Central memory CD8-positive, alpha-beta T cell (primary cell): Measurements from ENCODE around the gene HINFP.

Source experiments
- ATAC-seq: fragments of 150-1000 bp; cut with Tn5 transposase; replicated peaks from 2 replicates; pipeline ENCODE4 v1.10.0; 2022; ENCODE audit warnings: mild to moderate bottlenecking, moderate FRiP score, moderate number of reproducible peaks; ENCODE audit not compliant: poor library complexity, severe bottlenecking; ENCODE audit errors: extremely low read depth
- DNase-seq, 2 donors: peaks; one replicate each; pipeline ENCODE4 v3.0.0; 2021; ENCODE audit warnings: low spot score in 2 of 2
- H3K27ac Mint-ChIP-seq: one replicate; pipeline ENCODE4 v1.8.0; 2022; ENCODE audit warnings: low read depth, mild to moderate bottlenecking, moderate library complexity, mixed read lengths
- H3K27me3 Mint-ChIP-seq: one replicate; pipeline ENCODE4 v1.8.0; 2022; ENCODE audit warnings: mixed read lengths
- H3K36me3 Mint-ChIP-seq: one replicate; pipeline ENCODE4 v1.8.0; 2022; ENCODE audit warnings: mild to moderate bottlenecking, moderate library complexity, mixed read lengths; ENCODE audit not compliant: insufficient read depth
- H3K4me1 Mint-ChIP-seq: one replicate; pipeline ENCODE4 v1.8.0; 2022; ENCODE audit warnings: mixed read lengths
- H3K4me3 Mint-ChIP-seq: one replicate; pipeline ENCODE4 v1.8.0; 2022; ENCODE audit warnings: mild to moderate bottlenecking, moderate library complexity, mixed read lengths
- H3K9me3 Mint-ChIP-seq: one replicate; pipeline ENCODE4 v1.8.0; 2022; ENCODE audit warnings: mixed read lengths

The HINFP gene

GRCh38 chr11:119121008-119121810 lies at the start of gene HINFP:
Gene HINFP, plus strand, starts transcription at chr11:119121580. Its CDS starts 5,365 bp downstream, at chr11:119126945.
- DNase-seq = peak; percentile 97 to 98
- Mint-ChIP-seq H3K36me3 (peaks cover 21% of the 10 kb centered on the region), H3K27ac (peak within 1 kb of the TSS; percentile 90), H3K4me3 (peak within 1 kb of the TSS; percentile 88), H3K27me3 (no peaks in the 10 kb centered on the region), H3K9me3 (no peaks in the 10 kb centered on the region), H3K4me1 (peaks cover 29% of the 10 kb centered on the region)
- ATAC-seq = peak; percentile 99

- Mint-ChIP-seq H3K27me3 (no peaks in the 10 kb centered on the region), H3K4me3 (no peak overlapping the region), H3K9me3 (no peaks in the 10 kb centered on the region), H3K4me1 (peaks cover 3% of the 10 kb centered on the region), H3K27ac (no peak overlapping the region), H3K36me3 (peaks cover 62% of the 10 kb centered on the region)
- no peak for ATAC-seq
- DNase-seq = no peak
These were observed 43.5 kb upstream of the HINFP start for GRCh38 chr11:119077839-119078238.

GRCh38 chr11:119078675-119079420 lies 42.5 kb upstream of the HINFP start:
- no peaks in the 10 kb centered on the region for H3K27me3 Mint-ChIP-seq
- DNase-seq = no peak
- H3K27ac Mint-ChIP-seq = no peak overlapping the region
- H3K4me3 Mint-ChIP-seq = no peak overlapping the region
- no peaks in the 10 kb centered on the region for H3K9me3 Mint-ChIP-seq
- H3K36me3 Mint-ChIP-seq = peaks cover 53% of the 10 kb centered on the region
- H3K4me1 Mint-ChIP-seq = no peaks in the 10 kb centered on the region
- ATAC-seq = no peak

DNA sequence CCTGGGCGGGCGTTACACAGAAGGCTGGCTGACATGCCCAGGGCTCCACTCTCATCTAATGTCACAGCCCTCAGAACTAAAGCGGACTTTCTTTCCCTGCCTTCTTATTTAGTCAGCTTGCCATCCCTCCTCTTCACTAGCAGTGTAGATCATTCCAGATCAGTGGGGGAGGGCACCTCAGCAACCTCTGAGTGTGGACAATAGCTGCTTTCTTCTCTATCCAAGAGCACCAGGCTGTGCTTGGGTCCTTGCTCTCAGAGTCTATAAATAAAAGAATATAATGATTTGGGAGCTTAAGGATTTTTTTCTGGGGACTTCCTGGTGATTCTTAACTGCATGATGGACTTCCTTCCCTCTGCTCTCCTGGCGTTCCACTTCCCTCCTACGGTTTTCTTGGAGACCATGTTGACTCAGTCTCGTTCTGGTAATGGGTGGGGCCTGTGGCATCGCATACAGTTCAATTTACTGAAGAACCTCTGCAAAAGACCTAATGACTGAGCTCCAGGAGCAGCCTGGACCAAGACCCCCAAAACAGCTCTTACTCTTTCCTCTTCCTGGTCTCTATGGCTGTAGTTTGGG lies 39.6 kb upstream of the HINFP start:
- no peaks in the 10 kb centered on the region for H3K27me3 Mint-ChIP-seq
- DNase-seq (no peak), ATAC-seq (no peak)
- H3K9me3 Mint-ChIP-seq = no peaks in the 10 kb centered on the region
- peaks cover 41% of the 10 kb centered on the region for H3K36me3 Mint-ChIP-seq
- H3K4me1 Mint-ChIP-seq = peaks cover 16% of the 10 kb centered on the region
- H3K4me3 Mint-ChIP-seq = no peak overlapping the region
- H3K27ac Mint-ChIP-seq = peak overlapping the region; percentile 8

DNA sequence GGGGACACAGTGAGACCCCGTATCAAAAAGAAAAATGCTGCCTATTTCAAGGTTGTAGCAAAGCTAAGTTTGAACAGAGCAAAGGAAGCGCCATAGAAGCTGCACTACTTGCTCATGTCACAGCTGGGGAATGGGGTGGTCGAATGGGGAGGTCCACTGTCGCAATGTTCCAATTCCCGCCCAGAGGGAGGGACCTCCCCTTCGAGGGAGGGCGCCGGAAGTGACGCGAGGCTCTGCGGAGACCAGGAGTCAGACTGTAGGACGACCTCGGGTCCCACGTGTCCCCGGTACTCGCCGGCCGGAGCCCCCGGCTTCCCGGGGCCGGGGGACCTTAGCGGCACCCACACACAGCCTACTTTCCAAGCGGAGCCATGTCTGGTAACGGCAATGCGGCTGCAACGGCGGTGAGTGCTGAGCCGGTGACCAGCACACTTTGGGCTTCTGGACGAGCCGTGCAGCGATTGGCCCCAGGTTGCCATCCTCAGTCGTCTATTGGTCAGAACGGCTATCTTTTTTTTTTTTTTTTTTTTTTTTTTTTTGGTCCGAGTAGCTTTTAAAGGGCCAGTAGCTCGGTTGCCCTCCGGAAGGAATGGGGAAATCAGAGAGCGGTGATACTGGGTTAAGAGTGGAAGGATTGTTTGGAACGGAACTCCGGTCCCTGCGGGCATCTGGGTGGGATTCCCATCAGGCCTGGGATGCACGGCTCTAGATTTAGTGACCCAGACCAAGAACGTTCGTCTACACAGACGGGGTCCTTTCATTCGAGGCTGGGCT lies 36.5 kb upstream of the HINFP start, which contains the start of gene HMBS:
TSS of gene HMBS (plus strand) at position 219 of the 774 bp plus-strand sequence. CDS start at position 372, 153 bp downstream.
- Mint-ChIP-seq H3K4me3 (peak within 1 kb of the TSS; percentile 86), H3K36me3 (peaks cover 23% of the 10 kb centered on the region), H3K4me1 (peaks cover 16% of the 10 kb centered on the region), H3K9me3 (no peaks in the 10 kb centered on the region), H3K27me3 (no peaks in the 10 kb centered on the region), H3K27ac (peak within 1 kb of the TSS; percentile 86)
- DNase-seq (peak; percentile 86), ATAC-seq (peak; percentile 95)

DNA sequence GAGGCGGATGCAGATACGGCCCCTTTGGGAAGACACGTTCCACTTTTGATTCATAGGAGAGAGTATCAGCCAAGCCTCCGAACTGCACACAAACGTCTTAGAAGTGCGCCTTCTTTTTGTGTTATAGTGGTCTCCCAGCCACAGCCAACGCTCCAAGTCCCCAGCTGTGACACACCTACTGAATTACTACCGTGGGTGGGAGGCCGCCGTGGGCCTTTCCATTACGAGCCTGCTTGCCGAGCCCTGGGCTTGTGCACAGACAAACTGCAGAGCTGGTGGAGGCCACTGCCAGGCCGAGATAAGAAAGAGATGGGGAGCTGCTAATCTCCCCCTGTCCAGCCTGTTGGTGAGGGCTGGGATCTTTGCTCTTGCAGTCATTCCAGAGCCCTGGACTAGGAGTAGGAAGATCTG lies 35.9 kb upstream of the HINFP start:
- H3K4me3 Mint-ChIP-seq = peak overlapping the region; percentile 86
- H3K4me1 Mint-ChIP-seq = peaks cover 16% of the 10 kb centered on the region
- H3K27me3 Mint-ChIP-seq = no peaks in the 10 kb centered on the region
- H3K9me3 Mint-ChIP-seq = no peaks in the 10 kb centered on the region
- peak overlapping the region; percentile 86 for H3K27ac Mint-ChIP-seq
- peaks cover 17% of the 10 kb centered on the region for H3K36me3 Mint-ChIP-seq
- DNase-seq (no peak), ATAC-seq (peak; percentile 16)

DNA sequence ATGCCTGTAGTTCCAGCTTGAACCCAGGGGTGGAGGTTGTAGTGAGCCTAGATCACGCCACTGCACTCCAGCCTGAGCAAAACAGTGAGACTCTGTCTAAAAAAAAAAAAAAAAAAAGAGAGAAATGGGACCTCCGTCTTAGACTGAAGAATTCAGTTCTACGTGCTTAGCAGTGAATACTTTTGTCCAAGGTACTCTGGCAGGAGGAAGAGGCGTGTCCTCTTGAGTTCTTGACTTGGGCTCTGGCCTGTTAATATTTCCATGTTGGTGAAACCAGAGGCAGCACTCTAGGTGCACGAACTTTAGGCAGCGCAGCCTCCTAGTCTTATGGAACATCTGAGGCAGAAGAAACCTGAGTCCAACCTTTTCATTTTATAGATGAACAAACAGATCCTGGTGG lies 34.3 kb upstream of the HINFP start:
- Mint-ChIP-seq H3K4me1 (peaks cover 17% of the 10 kb centered on the region), H3K27ac (no peak overlapping the region), H3K36me3 (peaks cover 13% of the 10 kb centered on the region), H3K4me3 (no peak overlapping the region), H3K9me3 (no peaks in the 10 kb centered on the region), H3K27me3 (no peaks in the 10 kb centered on the region)
- DNase-seq = no peak
- ATAC-seq = no peak

GRCh38 chr11:119087747-119088241 lies 33.6 kb upstream of the HINFP start:
- peaks cover 13% of the 10 kb centered on the region for H3K36me3 Mint-ChIP-seq
- no peaks in the 10 kb centered on the region for H3K27me3 Mint-ChIP-seq
- no peak overlapping the region for H3K4me3 Mint-ChIP-seq
- peaks cover 24% of the 10 kb centered on the region for H3K4me1 Mint-ChIP-seq
- no peaks in the 10 kb centered on the region for H3K9me3 Mint-ChIP-seq
- DNase-seq (no peak), ATAC-seq (no peak)
- H3K27ac Mint-ChIP-seq = peak overlapping the region; percentile 13

- no peaks in the 10 kb centered on the region for H3K27me3 Mint-ChIP-seq
- no peaks in the 10 kb centered on the region for H3K9me3 Mint-ChIP-seq
- no peak overlapping the region for H3K27ac Mint-ChIP-seq
- ATAC-seq = no peak
- peaks cover 13% of the 10 kb centered on the region for H3K36me3 Mint-ChIP-seq
- no peak for DNase-seq
- peaks cover 29% of the 10 kb centered on the region for H3K4me1 Mint-ChIP-seq
- no peak overlapping the region for H3K4me3 Mint-ChIP-seq
These were observed 33.0 kb upstream of the HINFP start for GRCh38 chr11:119088406-119088805.

DNA sequence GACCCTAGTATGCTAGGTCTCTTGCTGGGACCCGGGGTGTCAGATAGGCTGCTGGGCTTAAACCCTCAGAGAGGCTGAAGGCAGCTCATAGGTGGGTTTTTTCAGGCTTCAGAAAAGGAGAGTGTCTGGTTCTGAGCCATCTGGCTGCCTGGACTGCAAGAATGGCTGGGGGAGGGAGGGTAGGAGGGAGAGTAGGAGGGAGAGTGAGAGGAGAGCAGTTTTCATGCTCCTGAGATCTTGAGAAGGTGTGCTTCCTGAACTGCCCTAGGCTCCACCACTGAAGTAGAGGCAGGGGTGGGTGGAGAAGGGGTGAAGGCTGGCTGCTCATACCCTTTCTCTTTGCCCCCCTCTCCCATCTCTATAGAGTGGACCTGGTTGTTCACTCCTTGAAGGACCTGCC lies 32.1 kb upstream of the HINFP start:
- Mint-ChIP-seq H3K36me3 (peaks cover 16% of the 10 kb centered on the region), H3K9me3 (no peaks in the 10 kb centered on the region), H3K4me1 (peaks cover 34% of the 10 kb centered on the region), H3K27ac (no peak overlapping the region), H3K4me3 (no peak overlapping the region), H3K27me3 (no peaks in the 10 kb centered on the region)
- DNase-seq = no peak
- ATAC-seq = no peak

- Mint-ChIP-seq H3K4me3 (no peak overlapping the region), H3K9me3 (no peaks in the 10 kb centered on the region), H3K4me1 (peaks cover 32% of the 10 kb centered on the region), H3K27ac (no peak overlapping the region), H3K36me3 (peaks cover 23% of the 10 kb centered on the region), H3K27me3 (no peaks in the 10 kb centered on the region)
- ATAC-seq (no peak), DNase-seq (no peak)
These were observed 30.2 kb upstream of the HINFP start for GRCh38 chr11:119091178-119091577.
